Measurements from ENCODE around the gene MYO1D. TPM values are rescaled to one million over a fixed set of nuclear protein-coding genes. Genes with fewer than 3 reads are reported as not detected.

Gene MYO1D
- total RNA-seq, 2 donors from 2014 or later: 238 to 382 TPM

- DNase-seq: no peak
- TF ChIP-seq CTCF (IDR thresholded peaks at IDR 0.05): no peak
- no peaks in the 10 kb centered on the region for H3K4me1 ChIP-seq
- H3K9me3 ChIP-seq: no peaks in the 10 kb centered on the region
- no peak overlapping the region for H3K4me3 ChIP-seq
- no peak overlapping the region for H3K27ac ChIP-seq
- intact Hi-C loops (cut with DNase I): no loop called here
- no peaks in the 10 kb centered on the region for H3K36me3 ChIP-seq
- no peaks in the 10 kb centered on the region for H3K27me3 ChIP-seq
- peak overlapping the region in 1 of 2 donors; percentile 32 for H3K9ac ChIP-seq (ENCODE audit: low read depth in 2 of 2, low read length in 2 of 2)
Observed at GRCh38 chr17:32862940-32863339, 14.0 kb downstream of the MYO1D start.

GRCh38 chr17:32861981-32862380 is 14.9 kb downstream of the MYO1D start:
- no peak for DNase-seq
- no peaks in the 10 kb centered on the region for H3K9me3 ChIP-seq
- TF ChIP-seq CTCF (IDR thresholded peaks at IDR 0.05): no peak
- no peaks in the 10 kb centered on the region for H3K4me1 ChIP-seq
- H3K4me3 ChIP-seq: no peak overlapping the region
- no peaks in the 10 kb centered on the region for H3K27me3 ChIP-seq
- intact Hi-C loops (cut with DNase I): no loop called here
- no peak overlapping the region for H3K9ac ChIP-seq (ENCODE audit: low read depth in 2 of 2, low read length in 2 of 2)
- H3K27ac ChIP-seq: no peak overlapping the region
- H3K36me3 ChIP-seq: no peaks in the 10 kb centered on the region

GRCh38 chr17:32859857-32860525 is 16.9 kb downstream of the MYO1D start:
- DNase-seq: no peak
- no peaks in the 10 kb centered on the region for H3K27me3 ChIP-seq
- H3K4me1 ChIP-seq: no peaks in the 10 kb centered on the region
- no peaks in the 10 kb centered on the region for H3K36me3 ChIP-seq
- H3K4me3 ChIP-seq: no peak overlapping the region
- H3K27ac ChIP-seq: no peak overlapping the region
- H3K9me3 ChIP-seq: no peaks in the 10 kb centered on the region
- TF ChIP-seq CTCF (IDR thresholded peaks at IDR 0.05): no peak
- intact Hi-C loops (cut with DNase I): no loop called here
- H3K9ac ChIP-seq (ENCODE audit: low read depth in 2 of 2, low read length in 2 of 2): no peak overlapping the region

- Histone ChIP-seq H3K27ac (peak overlapping the region; percentile 81), H3K27me3 (no peaks in the 10 kb centered on the region), H3K9ac (ENCODE audit: low read depth in 2 of 2, low read length in 2 of 2) (peak overlapping the region in 1 of 2 donors; percentile 13), H3K4me1 (no peaks in the 10 kb centered on the region), H3K4me3 (no peak overlapping the region), H3K9me3 (no peaks in the 10 kb centered on the region), H3K36me3 (no peaks in the 10 kb centered on the region)
- DNase-seq: no peak
- intact Hi-C loops (cut with DNase I): no loop called here
- no peak for TF ChIP-seq CTCF (IDR thresholded peaks at IDR 0.05)
Observed at GRCh38 chr17:32855620-32856019, 21.3 kb downstream of the MYO1D start.

GRCh38 chr17:32854832-32855389 is 22.0 kb downstream of the MYO1D start:
- peak; percentile 13 for TF ChIP-seq CTCF (IDR thresholded peaks at IDR 0.05)
- Histone ChIP-seq H3K36me3 (no peaks in the 10 kb centered on the region), H3K9ac (ENCODE audit: low read depth in 2 of 2, low read length in 2 of 2) (peak overlapping the region in 1 of 2 donors; percentile 13), H3K27me3 (no peaks in the 10 kb centered on the region), H3K4me3 (no peak overlapping the region), H3K27ac (peak overlapping the region; percentile 81), H3K4me1 (no peaks in the 10 kb centered on the region), H3K9me3 (no peaks in the 10 kb centered on the region)
- peak; percentile 79 for DNase-seq
- intact Hi-C loops (cut with DNase I): no loop called here
